Ectodermal cell (in vitro differentiated cells): Measurements from ENCODE around the gene KRT13.

Experiments
- H3K27ac ChIP-seq: 2 replicates; pipeline ENCODE4 v1.7.0; 2013; ENCODE audit warnings: mild to moderate bottlenecking, low read depth, low read length; ENCODE audit not compliant: insufficient read depth, poor library complexity, severe bottlenecking
- H3K27me3 ChIP-seq: 2 replicates; pipeline ENCODE4 v1.7.0; 2013; ENCODE audit warnings: mild to moderate bottlenecking, low read length; ENCODE audit not compliant: insufficient read depth, control insufficient read depth, poor library complexity, severe bottlenecking
- H3K36me3 ChIP-seq: one replicate; pipeline ENCODE4 v1.7.0; 2013; ENCODE audit warnings: low read length; ENCODE audit not compliant: control insufficient read depth, insufficient read depth
- H3K4me1 ChIP-seq: one replicate; pipeline ENCODE4 v1.7.0; 2013; ENCODE audit warnings: low read length; ENCODE audit not compliant: control insufficient read depth, insufficient read depth
- H3K4me3 ChIP-seq: 2 replicates; pipeline ENCODE4 v1.7.0; 2013; ENCODE audit warnings: low read depth, low read length, control low read depth; ENCODE audit not compliant: insufficient read depth
- H3K9me3 ChIP-seq: 2 replicates; pipeline ENCODE4 v1.7.0; 2013; ENCODE audit warnings: mild to moderate bottlenecking, low read length, moderate library complexity; ENCODE audit not compliant: control insufficient read depth
- WGBS, 2 experiments: methylation state at CpG; one replicate each; pipeline ENCODE4 v1.1.7; 2013; ENCODE audit warnings: missing lambda C conversion rate in 2 of 2; 5-methylcytosine and 5-hydroxymethylcytosine counted together

KRT13 gene

GRCh38 chr17:41483991-41484826 is 21.2 kb downstream of the KRT13 start:
- no peaks in the 10 kb centered on the region for H3K9me3 ChIP-seq
- no peaks in the 10 kb centered on the region for H3K27me3 ChIP-seq
- no peaks in the 10 kb centered on the region for H3K36me3 ChIP-seq
- no peak overlapping the region for H3K4me3 ChIP-seq
- 87 to 89% methylated on average over 6 to 7 of the region's 7 CpGs for WGBS, 2 experiments
- no peak overlapping the region for H3K27ac ChIP-seq
- H3K4me1 ChIP-seq, result peaks cover 4% of the 10 kb centered on the region

DNA sequence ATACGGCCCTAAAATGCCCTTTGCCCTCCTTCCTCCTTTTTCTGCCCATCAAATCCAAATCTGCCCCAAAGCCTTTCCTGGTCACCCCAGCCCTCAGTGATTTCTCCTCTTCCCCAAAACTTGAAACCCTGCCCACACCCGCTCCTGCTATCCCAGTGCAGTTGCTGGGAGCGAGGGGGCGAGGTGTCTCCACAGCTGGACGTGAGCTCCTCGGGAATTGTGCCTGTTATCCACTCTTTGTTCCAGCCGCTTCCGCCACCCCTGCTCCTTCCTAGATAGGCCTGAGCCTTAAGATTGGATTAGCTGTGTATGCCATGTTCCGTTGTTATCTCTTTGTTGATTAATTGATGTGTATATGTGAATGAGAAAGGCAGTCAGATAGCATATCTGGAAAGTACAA is 21.9 kb downstream of the KRT13 start:
- WGBS, 2 experiments, result 74 to 75% methylated on average over 8 to 9 of the region's 9 CpGs
- H3K27ac ChIP-seq, result no peak overlapping the region
- H3K4me3 ChIP-seq, result no peak overlapping the region
- H3K36me3 ChIP-seq, result no peaks in the 10 kb centered on the region
- H3K4me1 ChIP-seq, result peaks cover 4% of the 10 kb centered on the region
- H3K9me3 ChIP-seq, result no peaks in the 10 kb centered on the region
- H3K27me3 ChIP-seq, result no peaks in the 10 kb centered on the region

DNA sequence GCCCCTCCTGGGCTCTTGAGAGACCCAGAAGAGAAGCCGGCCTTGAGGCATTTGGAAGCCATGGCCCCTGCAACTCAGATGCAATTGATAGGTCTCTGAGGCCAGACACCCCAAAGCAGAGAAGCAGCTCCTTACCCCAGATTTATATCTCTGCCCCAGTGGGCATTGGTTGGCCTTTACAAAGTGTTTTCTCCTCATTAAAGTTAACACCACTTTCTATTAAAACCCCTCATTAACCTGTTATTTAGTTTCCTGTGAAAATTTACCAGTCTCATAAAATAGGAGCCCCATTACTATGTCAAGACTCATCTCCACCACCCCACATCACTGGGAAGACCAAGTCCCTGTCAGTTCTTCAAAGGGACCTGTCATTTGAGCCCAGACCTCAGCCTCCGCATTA is 24.4 kb downstream of the KRT13 start, which contains the start of gene KRT35:
Gene KRT35, minus strand, starts transcription at position 116 of the 400 bp plus-strand sequence. Its CDS starts 54 bp downstream, at position 62.
- Histone ChIP-seq H3K4me1 (peaks cover 4% of the 10 kb centered on the region), H3K4me3 (no peak within 1 kb of the TSS), H3K27ac (no peak within 1 kb of the TSS), H3K36me3 (no peaks in the 10 kb centered on the region), H3K9me3 (no peaks in the 10 kb centered on the region), H3K27me3 (no peaks in the 10 kb centered on the region)
- WGBS, 2 experiments, result 93 to 99% methylated on average over 2 of the region's 2 CpGs

- H3K4me1 ChIP-seq, result peaks cover 4% of the 10 kb centered on the region
- no peaks in the 10 kb centered on the region for H3K36me3 ChIP-seq
- H3K27ac ChIP-seq, result no peak overlapping the region
- H3K4me3 ChIP-seq, result no peak overlapping the region
- 94% methylated on average over 10 of the region's 10 CpGs for WGBS, 2 experiments
- no peaks in the 10 kb centered on the region for H3K27me3 ChIP-seq
- H3K9me3 ChIP-seq, result no peaks in the 10 kb centered on the region
These were observed 24.8 kb downstream of the KRT13 start for GRCh38 chr17:41480581-41480980.

GRCh38 chr17:41480136-41480535 is 25.3 kb downstream of the KRT13 start:
- Histone ChIP-seq H3K27me3 (no peaks in the 10 kb centered on the region), H3K36me3 (no peaks in the 10 kb centered on the region), H3K9me3 (no peaks in the 10 kb centered on the region), H3K4me3 (no peak overlapping the region), H3K4me1 (peaks cover 4% of the 10 kb centered on the region), H3K27ac (no peak overlapping the region)
- WGBS, 2 experiments, result 65 to 76% methylated on average over 2 of the region's 2 CpGs

DNA sequence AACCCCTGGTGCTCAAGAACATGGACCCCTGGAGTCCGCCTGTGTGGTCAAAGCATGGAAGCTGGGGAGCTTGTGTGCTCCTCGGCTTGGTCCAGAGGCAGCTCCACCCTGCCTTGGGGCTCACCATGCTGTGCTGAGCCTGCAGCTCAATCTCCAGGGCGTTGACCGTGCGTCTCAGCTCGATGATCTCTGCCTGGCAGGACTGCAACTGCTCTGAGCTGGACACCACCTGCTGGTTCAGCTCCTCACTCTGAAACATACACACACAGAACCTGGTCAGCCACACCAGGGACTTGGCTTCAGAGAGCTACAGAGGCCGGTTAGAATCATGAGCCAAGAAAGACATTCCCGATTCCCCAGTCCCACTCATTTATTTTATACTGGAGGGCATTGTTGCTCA is 27.2 kb downstream of the KRT13 start:
- Histone ChIP-seq H3K27me3 (no peaks in the 10 kb centered on the region), H3K36me3 (no peaks in the 10 kb centered on the region), H3K27ac (no peak overlapping the region), H3K9me3 (no peaks in the 10 kb centered on the region), H3K4me3 (no peak overlapping the region), H3K4me1 (no peaks in the 10 kb centered on the region)
- 92 to 94% methylated on average over 8 of the region's 8 CpGs for WGBS, 2 experiments

- Histone ChIP-seq H3K4me1 (no peaks in the 10 kb centered on the region), H3K4me3 (no peak overlapping the region), H3K9me3 (no peaks in the 10 kb centered on the region), H3K36me3 (no peaks in the 10 kb centered on the region), H3K27ac (no peak overlapping the region), H3K27me3 (no peaks in the 10 kb centered on the region)
- WGBS, 2 experiments, result 94% methylated on average over 22 of the region's 22 CpGs
These were observed 28.3 kb downstream of the KRT13 start for GRCh38 chr17:41476866-41477815.

DNA sequence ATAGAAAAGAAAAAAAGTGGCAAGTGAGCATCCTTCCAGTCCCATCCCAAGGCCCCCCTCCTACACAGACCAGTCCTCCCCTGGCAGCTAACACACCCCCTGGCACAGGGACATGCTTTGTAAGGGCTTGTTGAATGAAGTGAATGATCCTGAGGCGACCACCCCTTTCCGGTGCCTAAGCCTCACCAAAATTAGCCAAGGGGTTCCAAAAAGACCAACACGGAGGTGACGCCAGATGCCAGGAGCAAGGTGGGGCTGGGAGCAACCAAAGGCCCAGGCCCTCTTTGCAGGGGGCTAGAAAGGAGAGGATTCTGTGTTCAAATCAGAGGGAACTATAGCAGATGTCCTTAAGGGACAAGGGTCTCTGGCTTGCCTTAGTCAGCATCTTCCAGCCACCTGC is 30.0 kb downstream of the KRT13 start:
- no peak overlapping the region for H3K27ac ChIP-seq
- 96 to 99% methylated on average over 4 of the region's 4 CpGs for WGBS, 2 experiments
- H3K9me3 ChIP-seq, result no peaks in the 10 kb centered on the region
- H3K4me1 ChIP-seq, result no peaks in the 10 kb centered on the region
- H3K36me3 ChIP-seq, result no peaks in the 10 kb centered on the region
- H3K4me3 ChIP-seq, result no peak overlapping the region
- H3K27me3 ChIP-seq, result no peaks in the 10 kb centered on the region

DNA sequence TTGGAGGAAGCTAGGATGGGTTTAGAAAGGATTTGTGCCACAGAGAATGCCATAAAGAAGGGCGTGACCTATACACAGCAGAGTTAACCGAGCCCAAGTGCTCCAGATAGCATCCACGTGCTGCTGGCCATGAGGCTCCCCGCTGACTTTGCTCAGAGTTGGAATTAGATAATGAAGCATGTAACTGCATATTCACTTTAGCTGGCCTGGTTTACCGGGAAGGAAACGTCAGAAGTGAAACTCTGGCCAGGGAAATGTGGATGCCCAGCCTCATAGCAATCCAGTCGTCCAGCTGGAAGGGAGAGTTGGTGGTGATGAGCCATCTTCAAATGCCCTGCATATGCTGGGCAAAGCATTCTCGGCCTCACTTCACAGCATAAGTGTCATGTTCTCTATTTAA is 30.5 kb downstream of the KRT13 start:
- Histone ChIP-seq H3K27me3 (no peaks in the 10 kb centered on the region), H3K4me1 (no peaks in the 10 kb centered on the region), H3K9me3 (no peaks in the 10 kb centered on the region), H3K27ac (no peak overlapping the region), H3K4me3 (no peak overlapping the region), H3K36me3 (no peaks in the 10 kb centered on the region)
- WGBS, 2 experiments, result 89 to 90% methylated on average over 8 of the region's 8 CpGs

DNA sequence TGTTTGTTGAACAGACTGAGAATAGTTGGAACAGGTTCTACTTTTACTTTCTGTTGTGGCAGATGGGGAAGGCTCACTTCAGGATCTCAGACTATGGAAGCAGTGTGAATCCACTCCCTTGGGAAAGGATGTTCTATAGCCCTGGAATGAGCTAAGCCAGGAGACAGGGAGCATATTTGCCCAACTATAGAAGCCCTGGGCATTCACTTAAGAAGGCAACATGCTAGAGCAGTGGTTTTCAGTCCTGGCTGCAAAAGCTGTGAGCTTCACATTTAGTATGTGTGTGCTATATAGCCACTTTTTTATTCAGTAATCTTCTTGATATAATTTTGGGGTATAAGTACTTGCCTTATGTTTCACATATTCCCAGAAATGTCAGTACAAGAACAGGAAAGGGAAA is 37.1 kb downstream of the KRT13 start:
- Histone ChIP-seq H3K4me3 (no peak overlapping the region), H3K9me3 (no peaks in the 10 kb centered on the region), H3K27me3 (no peaks in the 10 kb centered on the region), H3K27ac (no peak overlapping the region), H3K36me3 (no peaks in the 10 kb centered on the region), H3K4me1 (no peaks in the 10 kb centered on the region)
